Measurements from ENCODE around the gene KCNQ4.

- TF ChIP-seq EZH2 (IDR thresholded peaks at IDR 0.05; ENCODE audit: low read depth, unreplicated experiment), result no peak
- TF ChIP-seq CTCF (conservative IDR thresholded peaks at IDR 0.05; ENCODE audit: low read depth in 2 of 2), result no peak
- TF ChIP-seq CREB1 (CRISPR knock-in tag; IDR thresholded peaks at IDR 0.05; ENCODE audit: low read depth), result 0 out of 2 replicates have a peak, but pooled peaks have one; percentile 1
- TF ChIP-seq, protein P1, sequence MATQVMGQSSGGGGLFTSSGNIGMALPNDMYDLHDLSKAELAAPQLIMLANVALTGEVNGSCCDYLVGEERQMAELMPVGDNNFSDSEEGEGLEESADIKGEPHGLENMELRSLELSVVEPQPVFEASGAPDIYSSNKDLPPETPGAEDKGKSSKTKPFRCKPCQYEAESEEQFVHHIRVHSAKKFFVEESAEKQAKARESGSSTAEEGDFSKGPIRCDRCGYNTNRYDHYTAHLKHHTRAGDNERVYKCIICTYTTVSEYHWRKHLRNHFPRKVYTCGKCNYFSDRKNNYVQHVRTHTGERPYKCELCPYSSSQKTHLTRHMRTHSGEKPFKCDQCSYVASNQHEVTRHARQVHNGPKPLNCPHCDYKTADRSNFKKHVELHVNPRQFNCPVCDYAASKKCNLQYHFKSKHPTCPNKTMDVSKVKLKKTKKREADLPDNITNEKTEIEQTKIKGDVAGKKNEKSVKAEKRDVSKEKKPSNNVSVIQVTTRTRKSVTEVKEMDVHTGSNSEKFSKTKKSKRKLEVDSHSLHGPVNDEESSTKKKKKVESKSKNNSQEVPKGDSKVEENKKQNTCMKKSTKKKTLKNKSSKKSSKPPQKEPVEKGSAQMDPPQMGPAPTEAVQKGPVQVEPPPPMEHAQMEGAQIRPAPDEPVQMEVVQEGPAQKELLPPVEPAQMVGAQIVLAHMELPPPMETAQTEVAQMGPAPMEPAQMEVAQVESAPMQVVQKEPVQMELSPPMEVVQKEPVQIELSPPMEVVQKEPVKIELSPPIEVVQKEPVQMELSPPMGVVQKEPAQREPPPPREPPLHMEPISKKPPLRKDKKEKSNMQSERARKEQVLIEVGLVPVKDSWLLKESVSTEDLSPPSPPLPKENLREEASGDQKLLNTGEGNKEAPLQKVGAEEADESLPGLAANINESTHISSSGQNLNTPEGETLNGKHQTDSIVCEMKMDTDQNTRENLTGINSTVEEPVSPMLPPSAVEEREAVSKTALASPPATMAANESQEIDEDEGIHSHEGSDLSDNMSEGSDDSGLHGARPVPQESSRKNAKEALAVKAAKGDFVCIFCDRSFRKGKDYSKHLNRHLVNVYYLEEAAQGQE (IDR thresholded peaks at IDR 0.05; ENCODE audit: unreplicated experiment), result no peak
- no peak for TF ChIP-seq POLR2AphosphoS5 (IDR thresholded peaks at IDR 0.05; ENCODE audit: low read depth)
- TF ChIP-seq EZH2phosphoT487 (IDR thresholded peaks at IDR 0.05; ENCODE audit: unreplicated experiment), result no peak
- TF ChIP-seq, protein P2, sequence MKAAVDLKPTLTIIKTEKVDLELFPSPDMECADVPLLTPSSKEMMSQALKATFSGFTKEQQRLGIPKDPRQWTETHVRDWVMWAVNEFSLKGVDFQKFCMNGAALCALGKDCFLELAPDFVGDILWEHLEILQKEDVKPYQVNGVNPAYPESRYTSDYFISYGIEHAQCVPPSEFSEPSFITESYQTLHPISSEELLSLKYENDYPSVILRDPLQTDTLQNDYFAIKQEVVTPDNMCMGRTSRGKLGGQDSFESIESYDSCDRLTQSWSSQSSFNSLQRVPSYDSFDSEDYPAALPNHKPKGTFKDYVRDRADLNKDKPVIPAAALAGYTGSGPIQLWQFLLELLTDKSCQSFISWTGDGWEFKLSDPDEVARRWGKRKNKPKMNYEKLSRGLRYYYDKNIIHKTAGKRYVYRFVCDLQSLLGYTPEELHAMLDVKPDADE (IDR thresholded peaks at IDR 0.05), result no peak
- TF ChIP-seq JUNB (IDR thresholded peaks at IDR 0.05; ENCODE audit: unreplicated experiment), result no peak
These were observed 9.8 kb upstream of the KCNQ4 start for GRCh38 chr1:40773748-40774265.

All from GM23338 (cell line).